Measurements from ENCODE around the gene RANBP9.

The RANBP9 gene

DNA sequence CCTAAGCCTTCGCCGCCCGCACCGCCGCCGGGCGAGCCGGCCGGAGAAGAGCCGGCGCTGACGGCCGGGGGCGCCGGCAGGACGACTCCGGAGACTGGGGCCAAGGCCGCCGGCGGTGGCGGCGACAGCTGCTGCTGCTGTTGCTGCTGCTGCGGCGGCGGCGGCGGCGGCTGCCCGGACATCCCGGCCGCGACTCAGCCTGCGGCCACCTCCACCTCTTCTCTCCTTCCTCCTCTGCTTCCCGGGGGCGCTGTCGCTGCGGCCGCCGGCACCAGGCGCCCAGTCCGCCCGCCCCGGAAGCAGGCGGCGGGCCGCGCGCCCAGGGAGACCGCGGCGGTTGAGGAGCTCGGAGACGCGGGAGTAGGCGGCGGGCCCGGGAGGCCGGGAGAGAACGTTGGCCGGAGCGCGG lies 307 bp downstream of the RANBP9 start:
- TF ChIP-seq, protein P1, sequence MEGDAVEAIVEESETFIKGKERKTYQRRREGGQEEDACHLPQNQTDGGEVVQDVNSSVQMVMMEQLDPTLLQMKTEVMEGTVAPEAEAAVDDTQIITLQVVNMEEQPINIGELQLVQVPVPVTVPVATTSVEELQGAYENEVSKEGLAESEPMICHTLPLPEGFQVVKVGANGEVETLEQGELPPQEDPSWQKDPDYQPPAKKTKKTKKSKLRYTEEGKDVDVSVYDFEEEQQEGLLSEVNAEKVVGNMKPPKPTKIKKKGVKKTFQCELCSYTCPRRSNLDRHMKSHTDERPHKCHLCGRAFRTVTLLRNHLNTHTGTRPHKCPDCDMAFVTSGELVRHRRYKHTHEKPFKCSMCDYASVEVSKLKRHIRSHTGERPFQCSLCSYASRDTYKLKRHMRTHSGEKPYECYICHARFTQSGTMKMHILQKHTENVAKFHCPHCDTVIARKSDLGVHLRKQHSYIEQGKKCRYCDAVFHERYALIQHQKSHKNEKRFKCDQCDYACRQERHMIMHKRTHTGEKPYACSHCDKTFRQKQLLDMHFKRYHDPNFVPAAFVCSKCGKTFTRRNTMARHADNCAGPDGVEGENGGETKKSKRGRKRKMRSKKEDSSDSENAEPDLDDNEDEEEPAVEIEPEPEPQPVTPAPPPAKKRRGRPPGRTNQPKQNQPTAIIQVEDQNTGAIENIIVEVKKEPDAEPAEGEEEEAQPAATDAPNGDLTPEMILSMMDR (IDR thresholded peaks at IDR 0.05; ENCODE audit: low read depth, low read length, missing control alignments) = no peak
- DNase-seq (ENCODE audit: extremely low read depth, low read depth) = no peak

DNA sequence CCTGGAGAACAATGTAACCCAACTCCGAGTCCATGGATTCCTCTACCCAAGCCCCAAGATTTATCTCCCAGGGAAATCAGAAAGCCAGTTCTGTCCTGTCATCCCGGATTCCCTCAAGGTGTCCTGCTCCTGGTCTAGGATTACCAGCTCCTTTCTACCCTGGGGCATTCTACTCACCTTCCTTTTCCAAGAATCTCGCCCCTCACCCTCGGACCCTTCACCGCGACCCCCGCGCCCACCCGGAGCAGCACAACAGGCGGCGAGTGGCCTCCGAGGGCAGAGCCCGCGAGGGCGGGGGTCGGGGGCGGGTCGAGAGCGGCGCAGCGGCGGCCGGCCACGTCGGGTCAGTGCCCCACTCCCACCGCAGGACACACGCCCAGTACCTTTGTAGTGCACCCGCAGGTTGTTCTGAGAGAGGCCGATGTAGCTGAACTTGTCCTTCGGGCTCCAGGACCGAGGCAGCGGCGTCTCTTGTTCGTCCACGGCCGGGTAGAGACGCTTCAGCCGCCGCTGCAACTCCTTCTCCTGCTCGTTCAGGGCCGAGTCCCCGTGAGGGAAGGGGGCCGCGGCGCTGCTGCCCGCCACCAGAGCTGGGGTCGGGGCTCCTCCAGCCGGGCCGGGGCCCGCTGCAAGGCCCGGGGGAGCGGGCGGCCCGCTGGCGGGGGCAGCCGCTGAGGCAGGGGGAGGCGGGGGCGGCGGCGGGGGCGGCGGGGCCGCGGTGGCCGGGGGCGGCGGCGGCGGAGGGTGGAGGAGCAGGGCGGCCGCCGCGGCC lies 897 bp downstream of the RANBP9 start:
- TF ChIP-seq, protein P1 (IDR thresholded peaks at IDR 0.05; ENCODE audit: low read depth, low read length, missing control alignments) = no peak

More for the DNA sequence above, 307 bp downstream of the RANBP9 start:
- H3K4me3 ChIP-seq (replicated peaks; ENCODE audit: low read depth, low read length) = peak overlapping the region; percentile 92

DNA sequence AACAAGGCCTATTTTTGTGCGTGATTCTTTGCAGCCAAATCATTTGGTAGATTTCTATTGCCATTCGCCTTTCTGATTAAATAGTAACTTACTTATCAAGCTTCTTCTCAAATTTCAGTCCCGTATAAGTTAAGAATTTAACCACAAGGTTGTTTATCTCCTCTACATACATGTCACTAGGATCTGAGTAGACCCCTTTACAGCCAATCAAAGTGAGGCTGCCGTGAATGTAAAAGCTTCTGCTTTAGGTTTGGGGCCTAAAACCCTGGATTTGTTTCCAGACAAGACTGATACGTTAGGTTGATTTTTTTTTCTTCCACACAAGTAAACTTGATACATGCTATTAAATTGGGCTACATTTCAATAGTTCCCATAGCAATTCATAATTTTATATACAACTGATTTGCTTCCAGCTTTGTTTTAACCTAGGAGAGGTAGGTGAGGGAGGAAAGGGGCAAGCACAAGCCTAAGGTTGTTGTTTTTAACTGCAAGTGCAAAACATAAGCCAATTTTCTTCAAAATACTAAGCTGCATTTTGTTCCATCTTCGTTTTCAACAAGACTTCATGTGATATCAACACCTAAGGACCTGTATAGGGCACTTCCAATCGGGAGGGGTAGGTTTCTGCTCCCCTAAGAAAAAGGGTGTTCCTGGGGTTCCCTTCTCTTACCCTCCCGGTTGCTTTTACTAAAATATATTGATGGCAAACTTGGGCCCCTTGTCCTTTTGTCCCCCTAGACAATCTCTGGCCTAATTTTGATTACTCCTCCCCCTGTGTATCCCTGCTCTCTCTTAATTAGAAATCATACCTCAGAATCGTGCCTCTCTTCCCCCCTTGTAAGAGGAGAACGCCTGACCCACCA lies 1.7 kb downstream of the RANBP9 start:
- H3K4me3 ChIP-seq (replicated peaks; ENCODE audit: low read depth, low read length) = peak overlapping the region; percentile 92
- TF ChIP-seq, protein P1 (IDR thresholded peaks at IDR 0.05; ENCODE audit: low read depth, low read length, missing control alignments) = no peak
- DNase-seq (ENCODE audit: extremely low read depth, low read depth) = no peak

More for the DNA sequence above, 897 bp downstream of the RANBP9 start:
- H3K4me3 ChIP-seq (replicated peaks; ENCODE audit: low read depth, low read length) = peak overlapping the region; percentile 92
- no peak for DNase-seq (ENCODE audit: extremely low read depth, low read depth)

DNA sequence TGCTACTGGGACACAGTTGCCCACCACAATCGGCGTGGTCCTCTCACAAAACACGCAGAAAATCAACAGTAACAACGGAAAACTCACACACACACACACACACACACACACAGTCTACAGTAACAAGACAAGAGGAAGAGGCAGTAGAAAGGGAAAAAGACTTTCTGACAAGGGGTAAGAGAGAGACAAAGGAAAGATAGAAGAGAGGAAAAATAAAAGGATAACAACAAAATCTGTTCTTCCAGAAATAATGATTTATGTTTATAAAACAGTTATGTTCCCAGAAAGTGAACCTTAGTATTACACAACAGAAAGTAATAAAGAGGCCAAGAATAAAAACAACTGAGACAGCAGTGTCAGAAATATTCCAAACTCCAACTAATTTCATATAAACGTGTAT lies 2.9 kb downstream of the RANBP9 start:
- peak overlapping the region; percentile 92 for H3K4me3 ChIP-seq (replicated peaks; ENCODE audit: low read depth, low read length)
- TF ChIP-seq, protein P1 (IDR thresholded peaks at IDR 0.05; ENCODE audit: low read depth, low read length, missing control alignments) = no peak
- DNase-seq (ENCODE audit: extremely low read depth, low read depth) = no peak

DNA sequence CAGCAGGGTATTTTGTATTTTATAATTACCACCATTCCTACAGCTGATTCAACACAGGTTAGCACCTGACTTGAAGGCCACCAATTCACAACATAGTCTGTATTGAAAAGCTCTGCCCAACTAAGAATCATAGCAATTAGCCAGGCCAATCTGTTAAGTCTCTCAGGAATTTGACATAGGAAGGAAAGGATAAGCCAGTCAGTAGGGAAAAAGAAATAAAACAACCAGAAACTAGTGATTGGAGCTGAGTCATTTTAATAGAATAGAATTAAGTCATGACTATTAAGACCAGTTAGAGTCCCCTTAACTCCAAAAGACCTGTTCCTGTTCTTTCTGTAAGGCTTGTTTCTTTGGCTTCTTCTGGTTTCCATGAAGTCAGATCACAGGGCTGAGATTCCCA lies 8.1 kb downstream of the RANBP9 start:
- TF ChIP-seq, protein P1 (IDR thresholded peaks at IDR 0.05; ENCODE audit: low read depth, low read length, missing control alignments) = no peak
- no peak for DNase-seq (ENCODE audit: extremely low read depth, low read depth)
- no peak overlapping the region for H3K4me3 ChIP-seq (replicated peaks; ENCODE audit: low read depth, low read length)

GRCh38 chr6:13702809-13703302 lies 8.8 kb downstream of the RANBP9 start:
- TF ChIP-seq, protein P1 (IDR thresholded peaks at IDR 0.05; ENCODE audit: low read depth, low read length, missing control alignments) = no peak
- H3K4me3 ChIP-seq (replicated peaks; ENCODE audit: low read depth, low read length) = no peak overlapping the region
- DNase-seq (ENCODE audit: extremely low read depth, low read depth) = no peak

Data from HFF-Myc (cell line).